GM23338 (cell line): ENCODE measurements around the gene YIPF7.
A peak's percentile ranks its signal among the peaks of the same experiment; 100 is the strongest.

Source experiments
- CREB1 ChIP-seq: fragments of 250-450 bp; sonication (Bioruptor Pico); IDR thresholded peaks from 2 replicates; pipeline ENCODE4 v1.5.0; 2020; ENCODE audit warnings: low read depth, mild to moderate bottlenecking, moderate library complexity
- CTCF ChIP-seq, 2 experiments: fragments of 200-600 bp in 1 of 2; sonication (generic) in 1 of 2; conservative IDR thresholded peaks; 2 replicates each; pipeline versions ENCODE4 v1.5.1 to v1.6.1; 2016 to 2017; ENCODE audit warnings: antibody characterized with exemption in 2 of 2, low read depth in 2 of 2, mild to moderate bottlenecking in 2 of 2, moderate library complexity in 1 of 2
- EZH2phosphoT487 ChIP-seq: fragments of 200-600 bp; sonication (generic); IDR thresholded peaks from one replicate; pipeline ENCODE4 v1.8.1; 2018; ENCODE audit warnings: antibody characterized with exemption; ENCODE audit not compliant: unreplicated experiment
- POLR2AphosphoS5 ChIP-seq: IDR thresholded peaks from 2 replicates; pipeline ENCODE4 v1.6.1; 2016; ENCODE audit warnings: antibody characterized with exemption, low read depth
- REST ChIP-seq: IDR thresholded peaks from one replicate; pipeline ENCODE4 v1.6.1; 2018; ENCODE audit warnings: antibody characterized with exemption; ENCODE audit not compliant: unreplicated experiment

GRCh38 chr4:44629280-44629866 is 22.1 kb downstream of the YIPF7 start:
- TF ChIP-seq CTCF (conservative IDR thresholded peaks at IDR 0.05; ENCODE audit: low read depth in 2 of 2) (peak; percentile 65 to 83), POLR2AphosphoS5 (no peak), CREB1 (CRISPR knock-in tag) (no peak), EZH2phosphoT487 (no peak), REST (no peak)
